Effector memory CD8-positive, alpha-beta T cell (primary cell): ENCODE measurements around the gene APLF.
"Not testable (repeated sequence)": the region's sequence is repeated elsewhere in the genome, so short reads cannot be mapped to it uniquely, and the experiment has no call there.

Experiments used
- ATAC-seq: fragments of 150-1000 bp; cut with Tn5 transposase; replicated peaks from 2 replicates; pipeline ENCODE4 v1.10.0; 2021; ENCODE audit warnings: mild to moderate bottlenecking, moderate library complexity
- DNase-seq, 3 experiments: peaks; one replicate each; pipeline ENCODE4 v3.0.0; 2021
- H3K27ac Mint-ChIP-seq, 2 donors: one replicate each; pipeline ENCODE4 v1.8.0; 2022; ENCODE audit warnings: mild to moderate bottlenecking in 2 of 2, mixed read lengths in 2 of 2, moderate library complexity in 2 of 2
- H3K27me3 Mint-ChIP-seq, 2 donors: one replicate each; pipeline ENCODE4 v1.8.0; 2022; ENCODE audit warnings: mixed read lengths in 2 of 2
- H3K36me3 Mint-ChIP-seq: one replicate; pipeline ENCODE4 v1.8.0; 2022; ENCODE audit warnings: mild to moderate bottlenecking, moderate library complexity, mixed read lengths; ENCODE audit not compliant: insufficient read depth
- H3K4me1 Mint-ChIP-seq, 2 donors: one replicate each; pipeline ENCODE4 v1.8.0; 2022; ENCODE audit warnings: low read depth in 2 of 2, mixed read lengths in 2 of 2
- H3K4me3 Mint-ChIP-seq, 2 donors: one replicate each; pipeline ENCODE4 v1.8.0; 2022; ENCODE audit warnings: mild to moderate bottlenecking in 2 of 2, mixed read lengths in 2 of 2, moderate library complexity in 2 of 2
- H3K9me3 Mint-ChIP-seq, 2 donors: one replicate each; pipeline ENCODE4 v1.8.0; 2022; ENCODE audit warnings: mixed read lengths in 2 of 2

The APLF gene

DNA sequence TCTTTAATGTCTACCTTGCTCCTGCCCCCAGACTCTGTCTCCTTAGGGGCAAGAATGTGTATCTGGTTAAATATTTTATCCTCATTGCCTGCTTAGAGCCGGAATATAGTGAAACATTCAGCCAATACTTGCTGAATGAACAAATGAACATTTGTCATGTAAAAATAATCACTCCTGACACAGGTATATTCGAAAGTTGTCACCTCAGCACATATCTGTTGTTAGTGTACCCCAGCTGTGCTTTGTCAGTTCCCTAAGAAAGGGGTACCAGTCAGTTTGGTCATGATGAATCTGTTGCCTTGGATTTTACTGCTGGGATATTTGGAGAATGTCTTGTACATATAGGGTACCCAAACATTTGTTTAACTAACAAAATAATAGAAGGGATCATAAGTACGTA, 99.0 kb downstream of the APLF start:
- Mint-ChIP-seq H3K27me3 (no peaks in the 10 kb centered on the region), H3K4me1 (no peaks in the 10 kb centered on the region), H3K4me3 (no peak overlapping the region), H3K27ac (no peak overlapping the region), H3K36me3 (no peaks in the 10 kb centered on the region), H3K9me3 (no peaks in the 10 kb centered on the region)
- no peak for DNase-seq
- no peak for ATAC-seq

DNA sequence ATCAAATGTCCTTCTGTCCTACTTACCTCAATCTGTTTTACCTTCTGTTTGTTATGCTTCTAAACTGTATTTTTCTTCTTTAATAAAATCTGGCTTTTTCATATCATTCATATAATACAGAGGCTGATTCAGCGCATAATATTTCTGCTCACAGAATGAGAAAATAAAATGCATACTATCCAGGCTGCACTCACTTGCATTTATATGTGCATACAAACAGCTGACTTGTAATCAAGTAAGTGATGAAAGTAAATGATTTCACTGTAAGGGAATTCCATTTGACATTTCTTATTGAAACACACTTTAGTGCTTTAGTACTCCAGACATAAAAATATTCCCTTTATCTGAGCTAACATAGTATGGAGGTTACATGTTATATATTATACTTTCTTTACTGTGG, 100.7 kb downstream of the APLF start:
- DNase-seq (no peak), ATAC-seq (no peak)
- H3K9me3 Mint-ChIP-seq: no peaks in the 10 kb centered on the region
- no peaks in the 10 kb centered on the region for H3K4me1 Mint-ChIP-seq
- no peak overlapping the region for H3K27ac Mint-ChIP-seq
- no peak overlapping the region for H3K4me3 Mint-ChIP-seq
- H3K27me3 Mint-ChIP-seq: no peaks in the 10 kb centered on the region
- no peaks in the 10 kb centered on the region for H3K36me3 Mint-ChIP-seq

DNA sequence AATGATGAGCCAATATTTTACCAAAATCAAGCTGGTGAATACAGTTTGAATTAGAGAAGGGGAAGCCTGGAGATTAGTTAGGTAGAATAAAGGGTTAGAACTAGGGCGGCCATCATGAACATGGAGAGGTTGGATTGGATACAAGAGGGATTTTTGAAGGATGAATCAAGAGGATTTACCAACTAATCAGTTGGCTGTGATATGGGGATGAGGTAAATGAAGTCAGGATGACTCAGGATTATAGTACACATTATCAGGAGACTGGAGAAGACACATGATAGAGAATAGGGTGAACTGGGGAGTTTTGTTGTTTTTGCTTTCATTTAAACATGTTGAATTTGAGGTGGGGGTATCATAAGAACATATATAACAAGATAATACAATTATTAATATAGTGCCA, 102.2 kb downstream of the APLF start:
- DNase-seq: no peak
- Mint-ChIP-seq H3K27me3 (no peaks in the 10 kb centered on the region), H3K9me3 (no peaks in the 10 kb centered on the region), H3K27ac (no peak overlapping the region), H3K36me3 (no peaks in the 10 kb centered on the region), H3K4me3 (no peak overlapping the region), H3K4me1 (no peaks in the 10 kb centered on the region)
- no peak for ATAC-seq

DNA sequence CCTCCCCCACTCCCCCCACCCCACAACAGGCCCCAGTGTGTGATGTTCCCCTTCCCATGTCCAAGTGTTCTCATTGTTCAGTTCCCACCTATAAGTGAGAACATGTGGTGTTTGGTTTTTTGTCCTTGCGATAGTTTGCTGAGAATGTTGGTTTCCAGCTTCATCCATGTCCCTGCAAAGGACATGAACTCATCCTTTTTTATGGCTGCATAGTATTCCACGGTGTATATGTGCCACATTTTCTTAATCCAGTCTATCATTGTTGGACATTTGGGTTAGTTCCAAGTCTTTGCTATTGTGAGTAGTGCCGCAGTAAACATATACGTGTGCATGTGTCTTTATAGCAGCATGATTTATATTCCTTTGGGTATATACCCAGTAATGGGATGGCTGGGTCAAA, 103.0 kb downstream of the APLF start:
- DNase-seq, H3K27me3 Mint-ChIP-seq, H3K9me3 Mint-ChIP-seq, H3K4me3 Mint-ChIP-seq, H3K36me3 Mint-ChIP-seq, H3K4me1 Mint-ChIP-seq, ATAC-seq, H3K27ac Mint-ChIP-seq: not testable (repeated sequence)

GRCh38 chr2:68574202-68574791, 106.9 kb downstream of the APLF start:
- Mint-ChIP-seq H3K4me1 (no peaks in the 10 kb centered on the region), H3K36me3 (no peaks in the 10 kb centered on the region), H3K4me3 (no peak overlapping the region), H3K9me3 (no peaks in the 10 kb centered on the region), H3K27ac (no peak overlapping the region), H3K27me3 (no peaks in the 10 kb centered on the region)
- no peak for DNase-seq
- ATAC-seq: no peak

DNA sequence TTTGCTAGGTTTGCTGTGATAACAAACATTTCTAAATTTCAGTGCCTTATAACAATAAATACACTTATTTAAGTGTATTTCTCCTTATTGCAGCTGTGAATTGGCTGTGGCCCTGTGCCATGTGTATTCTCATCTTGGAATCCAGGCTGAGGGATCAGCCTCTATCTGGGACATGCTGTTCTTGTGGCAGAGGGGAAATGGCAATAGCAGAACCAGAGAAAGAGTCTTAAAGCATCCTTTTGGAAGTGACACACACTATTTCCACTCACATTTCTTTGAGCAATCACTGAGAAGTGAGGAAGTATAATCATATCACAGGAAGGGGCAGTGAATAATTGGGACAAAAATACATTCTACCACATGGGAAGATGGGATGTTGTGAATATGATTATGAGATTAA, 109.8 kb downstream of the APLF start:
- Mint-ChIP-seq H3K36me3 (no peaks in the 10 kb centered on the region), H3K27me3 (no peaks in the 10 kb centered on the region), H3K4me3 (no peak overlapping the region), H3K9me3 (no peaks in the 10 kb centered on the region), H3K27ac (no peak overlapping the region), H3K4me1 (no peaks in the 10 kb centered on the region)
- ATAC-seq (no peak), DNase-seq (no peak)

DNA sequence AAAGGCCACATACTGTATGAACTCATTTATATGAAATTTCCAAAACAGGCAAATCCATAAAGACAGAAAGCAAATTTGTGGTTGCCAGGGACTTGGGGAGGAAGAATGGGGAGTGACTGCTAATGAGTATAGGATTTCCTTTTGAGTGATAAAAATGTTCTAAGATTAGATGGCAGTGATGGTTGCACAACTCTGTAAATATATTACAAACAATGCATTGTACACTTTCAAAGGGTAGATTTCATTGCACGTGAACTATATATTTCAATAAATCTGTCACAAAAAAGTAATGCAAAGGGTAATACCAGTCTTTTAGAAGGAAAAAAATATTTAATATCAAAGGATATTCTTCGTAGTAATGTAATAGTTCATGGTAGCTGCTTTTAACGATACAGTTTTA, 112.3 kb downstream of the APLF start:
- Mint-ChIP-seq H3K27me3 (no peaks in the 10 kb centered on the region), H3K9me3 (no peaks in the 10 kb centered on the region), H3K27ac (no peak overlapping the region), H3K36me3 (no peaks in the 10 kb centered on the region), H3K4me1 (no peaks in the 10 kb centered on the region), H3K4me3 (no peak overlapping the region)
- no peak for ATAC-seq
- no peak for DNase-seq

- Mint-ChIP-seq H3K27ac (no peak overlapping the region), H3K36me3 (peaks cover 4% of the 10 kb centered on the region), H3K27me3 (peaks cover 6 to 12% of the 10 kb centered on the region in 2 donors), H3K4me3 (no peak overlapping the region), H3K4me1 (no peaks in the 10 kb centered on the region), H3K9me3 (no peaks in the 10 kb centered on the region)
- DNase-seq (no peak), ATAC-seq (no peak)
These were observed 121.2 kb downstream of the APLF start for GRCh38 chr2:68588589-68588988.

GRCh38 chr2:68589963-68590362, 122.6 kb downstream of the APLF start:
- H3K4me1 Mint-ChIP-seq: peaks cover 0 to 3% of the 10 kb centered on the region in 2 donors
- no peak for ATAC-seq
- H3K27ac Mint-ChIP-seq: no peak overlapping the region
- DNase-seq: no peak
- no peaks in the 10 kb centered on the region for H3K9me3 Mint-ChIP-seq
- no peak overlapping the region for H3K4me3 Mint-ChIP-seq
- peaks cover 6 to 12% of the 10 kb centered on the region in 2 donors for H3K27me3 Mint-ChIP-seq
- H3K36me3 Mint-ChIP-seq: peaks cover 4% of the 10 kb centered on the region

DNA sequence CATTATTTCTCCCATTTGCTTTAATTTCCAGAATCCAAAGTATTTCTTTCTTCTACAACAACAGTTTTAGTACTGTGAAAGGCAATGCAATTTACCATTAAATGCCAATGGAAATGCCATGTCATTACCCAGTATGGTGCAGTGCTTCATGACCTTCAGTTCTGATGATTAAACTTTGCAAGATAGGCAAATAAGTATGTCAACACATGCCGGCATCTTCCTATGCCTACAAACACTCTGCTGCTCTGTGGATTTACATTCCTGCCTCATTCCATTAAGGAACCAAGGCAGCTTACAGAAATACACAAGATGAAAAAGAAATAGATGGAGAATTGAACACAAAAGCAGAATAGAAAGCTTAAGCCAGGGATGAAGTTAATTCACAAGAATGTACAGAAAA, 123.3 kb downstream of the APLF start:
- Mint-ChIP-seq H3K4me1 (peaks cover 0 to 6% of the 10 kb centered on the region in 2 donors), H3K9me3 (no peaks in the 10 kb centered on the region), H3K36me3 (peaks cover 4% of the 10 kb centered on the region), H3K27ac (no peak overlapping the region), H3K4me3 (no peak overlapping the region), H3K27me3 (peaks cover 6 to 15% of the 10 kb centered on the region in 2 donors)
- no peak for ATAC-seq
- no peak for DNase-seq

DNA sequence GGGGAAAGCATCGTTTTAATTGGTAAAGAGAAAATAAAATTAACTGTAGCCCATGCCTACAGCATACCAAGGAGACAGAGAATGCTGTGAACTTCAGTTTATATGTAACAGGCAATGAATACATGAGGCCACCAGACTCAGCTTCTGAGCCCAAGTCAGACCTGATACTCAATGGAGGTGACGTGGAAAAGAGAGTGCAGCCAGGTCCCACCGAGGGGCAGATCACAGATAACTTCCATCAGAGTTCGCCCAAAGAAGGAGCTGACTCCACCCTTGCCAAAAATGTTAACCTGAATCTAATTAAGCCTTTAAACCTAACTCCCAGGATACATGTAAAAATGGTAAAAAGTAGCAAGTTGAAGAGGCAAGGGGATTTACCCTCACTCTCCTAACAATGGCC, 123.8 kb downstream of the APLF start:
- Mint-ChIP-seq H3K4me1 (peaks cover 0 to 6% of the 10 kb centered on the region in 2 donors), H3K4me3 (no peak overlapping the region), H3K36me3 (peaks cover 4% of the 10 kb centered on the region), H3K9me3 (no peaks in the 10 kb centered on the region), H3K27ac (no peak overlapping the region), H3K27me3 (peaks cover 6 to 20% of the 10 kb centered on the region in 2 donors)
- no peak for DNase-seq
- no peak for ATAC-seq

- H3K36me3 Mint-ChIP-seq: no peaks in the 10 kb centered on the region
- H3K9me3 Mint-ChIP-seq: no peaks in the 10 kb centered on the region
- peaks cover 0 to 6% of the 10 kb centered on the region in 2 donors for H3K4me1 Mint-ChIP-seq
- no peak overlapping the region for H3K4me3 Mint-ChIP-seq
- peaks cover 21 to 36% of the 10 kb centered on the region in 2 donors for H3K27me3 Mint-ChIP-seq
- peak overlapping the region in 1 of 2 donors; percentile 22 for H3K27ac Mint-ChIP-seq
- ATAC-seq (no peak), DNase-seq (no peak)
These were observed 126.7 kb downstream of the APLF start for GRCh38 chr2:68594041-68594440.

GRCh38 chr2:68594674-68595492, 127.5 kb downstream of the APLF start:
- H3K36me3 Mint-ChIP-seq: no peaks in the 10 kb centered on the region
- peaks cover 0 to 2% of the 10 kb centered on the region in 2 donors for H3K9me3 Mint-ChIP-seq
- H3K27ac Mint-ChIP-seq: peak overlapping the region in 1 of 2 donors; percentile 22
- peaks cover 29 to 45% of the 10 kb centered on the region in 2 donors for H3K27me3 Mint-ChIP-seq
- DNase-seq: peak; percentile 41 to 54 (median 50)
- peaks cover 0 to 6% of the 10 kb centered on the region in 2 donors for H3K4me1 Mint-ChIP-seq
- H3K4me3 Mint-ChIP-seq: peak overlapping the region; percentile 7 to 28
- peak; percentile 65 for ATAC-seq

GRCh38 chr2:68595493-68595785, 128.1 kb downstream of the APLF start:
- H3K4me1 Mint-ChIP-seq, H3K36me3 Mint-ChIP-seq, ATAC-seq, DNase-seq, H3K9me3 Mint-ChIP-seq: not testable (repeated sequence)
- peak overlapping the region in 1 of 2 donors; percentile 22 for H3K27ac Mint-ChIP-seq
- peaks cover 34 to 50% of the 10 kb centered on the region in 2 donors for H3K27me3 Mint-ChIP-seq
- peak overlapping the region; percentile 7 to 28 for H3K4me3 Mint-ChIP-seq
